ENCODE data around the gene TBL1XR1.

DNA sequence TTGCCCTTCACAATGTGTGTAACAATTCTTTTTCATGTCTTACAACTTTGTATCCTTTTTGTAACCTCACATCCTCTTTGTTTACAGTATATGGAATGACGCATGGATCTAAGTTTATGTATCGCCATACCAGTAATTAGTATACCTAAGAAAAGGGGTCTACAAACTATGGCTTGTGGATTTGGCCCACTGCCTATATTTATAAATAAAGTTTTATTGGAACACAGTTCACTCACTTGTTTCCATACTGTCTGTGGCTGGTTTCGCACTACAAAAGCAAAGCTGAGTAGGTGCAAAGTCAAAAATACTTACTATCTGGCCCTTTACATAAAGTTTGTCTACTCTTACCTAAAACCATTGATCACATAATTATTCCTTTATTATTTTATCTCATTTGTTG is 226.5 kb downstream of the TBL1XR1 start:
- TF ChIP-seq, protein P1, sequence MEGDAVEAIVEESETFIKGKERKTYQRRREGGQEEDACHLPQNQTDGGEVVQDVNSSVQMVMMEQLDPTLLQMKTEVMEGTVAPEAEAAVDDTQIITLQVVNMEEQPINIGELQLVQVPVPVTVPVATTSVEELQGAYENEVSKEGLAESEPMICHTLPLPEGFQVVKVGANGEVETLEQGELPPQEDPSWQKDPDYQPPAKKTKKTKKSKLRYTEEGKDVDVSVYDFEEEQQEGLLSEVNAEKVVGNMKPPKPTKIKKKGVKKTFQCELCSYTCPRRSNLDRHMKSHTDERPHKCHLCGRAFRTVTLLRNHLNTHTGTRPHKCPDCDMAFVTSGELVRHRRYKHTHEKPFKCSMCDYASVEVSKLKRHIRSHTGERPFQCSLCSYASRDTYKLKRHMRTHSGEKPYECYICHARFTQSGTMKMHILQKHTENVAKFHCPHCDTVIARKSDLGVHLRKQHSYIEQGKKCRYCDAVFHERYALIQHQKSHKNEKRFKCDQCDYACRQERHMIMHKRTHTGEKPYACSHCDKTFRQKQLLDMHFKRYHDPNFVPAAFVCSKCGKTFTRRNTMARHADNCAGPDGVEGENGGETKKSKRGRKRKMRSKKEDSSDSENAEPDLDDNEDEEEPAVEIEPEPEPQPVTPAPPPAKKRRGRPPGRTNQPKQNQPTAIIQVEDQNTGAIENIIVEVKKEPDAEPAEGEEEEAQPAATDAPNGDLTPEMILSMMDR (IDR thresholded peaks at IDR 0.05) = no peak
- no peak for TF ChIP-seq POLR2A (IDR thresholded peaks at IDR 0.05)
